Chondrocyte (in vitro differentiated cells): Measurements from ENCODE around the gene LUZP2. TPM values are rescaled to one million over a fixed set of nuclear protein-coding genes. Genes with fewer than 3 reads are reported as not detected.

ENCODE experiments used
- DNase-seq: peaks from one replicate; pipeline ENCODE4 v3.0.0; 2021; ENCODE audit warnings: mixed read lengths, low spot score
- H3K27ac Mint-ChIP-seq: one replicate; pipeline ENCODE4 v1.8.0; 2021; ENCODE audit warnings: mild to moderate bottlenecking, moderate library complexity, mixed read lengths; ENCODE audit not compliant: unreplicated experiment
- H3K27me3 Mint-ChIP-seq: 2 replicates; pipeline ENCODE4 v1.8.0; 2021; ENCODE audit warnings: low read depth, mixed read lengths
- H3K36me3 Mint-ChIP-seq: 2 replicates; pipeline ENCODE4 v1.8.0; 2021; ENCODE audit warnings: low read depth, mixed read lengths
- H3K4me1 Mint-ChIP-seq: 2 replicates; pipeline ENCODE4 v1.8.0; 2021; ENCODE audit warnings: low read depth, mild to moderate bottlenecking, mixed read lengths
- H3K4me3 Mint-ChIP-seq: one replicate; pipeline ENCODE4 v1.8.0; 2021; ENCODE audit warnings: mild to moderate bottlenecking, moderate library complexity, mixed read lengths; ENCODE audit not compliant: unreplicated experiment
- H3K9me3 Mint-ChIP-seq: 2 replicates; pipeline ENCODE4 v1.8.0; 2021; ENCODE audit warnings: low read depth, mixed read lengths
- CTCF ChIP-seq: fragments of 200-600 bp; sonication (generic); IDR thresholded peaks from 2 replicates; pipeline ENCODE4 v1.5.0; 2021; ENCODE audit warnings: antibody characterized with exemption, mild to moderate bottlenecking, moderate library complexity
- total RNA-seq: library from RNA; stranded (reverse); gene quantifications from 3 replicates; pipeline ENCODE4 v1.2.1, GENCODE V29; 2021

The LUZP2 gene
- total RNA-seq, 1 donor from 2014 or later: 13.9 TPM

- Mint-ChIP-seq H3K27ac (no peak overlapping the region), H3K27me3 (peaks cover 4% of the 10 kb centered on the region), H3K36me3 (peaks cover 6% of the 10 kb centered on the region), H3K4me3 (no peak overlapping the region), H3K4me1 (no peaks in the 10 kb centered on the region), H3K9me3 (peaks cover 2% of the 10 kb centered on the region)
- no peak for TF ChIP-seq CTCF
- DNase-seq: no peak
Observed at GRCh38 chr11:24748261-24748660, 251.4 kb downstream of the LUZP2 start.

GRCh38 chr11:24754406-24754805, 257.6 kb downstream of the LUZP2 start:
- Mint-ChIP-seq H3K36me3 (no peaks in the 10 kb centered on the region), H3K27me3 (no peaks in the 10 kb centered on the region), H3K9me3 (no peaks in the 10 kb centered on the region), H3K4me3 (no peak overlapping the region), H3K27ac (no peak overlapping the region), H3K4me1 (no peaks in the 10 kb centered on the region)
- no peak for TF ChIP-seq CTCF
- DNase-seq: no peak

GRCh38 chr11:24755260-24755839, 258.5 kb downstream of the LUZP2 start:
- Mint-ChIP-seq H3K27ac (no peak overlapping the region), H3K27me3 (no peaks in the 10 kb centered on the region), H3K4me3 (no peak overlapping the region), H3K4me1 (no peaks in the 10 kb centered on the region), H3K36me3 (no peaks in the 10 kb centered on the region), H3K9me3 (no peaks in the 10 kb centered on the region)
- TF ChIP-seq CTCF: no peak
- DNase-seq: no peak

GRCh38 chr11:24759742-24760141, 262.9 kb downstream of the LUZP2 start:
- Mint-ChIP-seq H3K9me3 (no peaks in the 10 kb centered on the region), H3K27ac (no peak overlapping the region)

GRCh38 chr11:24760681-24761080, 263.8 kb downstream of the LUZP2 start:
- H3K27ac Mint-ChIP-seq: no peak overlapping the region
- H3K9me3 Mint-ChIP-seq: no peaks in the 10 kb centered on the region
- no peaks in the 10 kb centered on the region for H3K36me3 Mint-ChIP-seq
- TF ChIP-seq CTCF: no peak
- no peaks in the 10 kb centered on the region for H3K4me1 Mint-ChIP-seq
- DNase-seq: no peak
- no peaks in the 10 kb centered on the region for H3K27me3 Mint-ChIP-seq
- H3K4me3 Mint-ChIP-seq: no peak overlapping the region

More at GRCh38 chr11:24759742-24760141, 262.9 kb downstream of the LUZP2 start:
- no peak overlapping the region for H3K4me3 Mint-ChIP-seq
- no peaks in the 10 kb centered on the region for H3K36me3 Mint-ChIP-seq
- no peak for DNase-seq
- H3K4me1 Mint-ChIP-seq: no peaks in the 10 kb centered on the region
- H3K27me3 Mint-ChIP-seq: no peaks in the 10 kb centered on the region
- TF ChIP-seq CTCF: no peak
